MM.1S (cell line): ENCODE data around the gene ZNF672.
"Not testable (repeated sequence)": the region's sequence is repeated elsewhere in the genome, so short reads cannot be mapped to it uniquely, and the experiment has no call there.

Experiments used
- EZH2 ChIP-seq: fragments of 300-600 bp; sonication (generic); optimal IDR thresholded peaks from 2 replicates; pipeline ENCODE3; 2017; ENCODE audit warnings: low read depth, mild to moderate bottlenecking, antibody characterized with exemption, low read length, mixed read lengths
- TF ChIP-seq, protein P1 (sequence below): fragments of 300-600 bp; sonication (generic); IDR thresholded peaks from 2 replicates; pipeline ENCODE4 v1.5.1; 2016; ENCODE audit warnings: antibody characterized with exemption, low read length, mixed read lengths

GRCh38 chr1:248794663-248795062 lies 43.4 kb upstream of the ZNF672 start:
- TF ChIP-seq, protein P1, sequence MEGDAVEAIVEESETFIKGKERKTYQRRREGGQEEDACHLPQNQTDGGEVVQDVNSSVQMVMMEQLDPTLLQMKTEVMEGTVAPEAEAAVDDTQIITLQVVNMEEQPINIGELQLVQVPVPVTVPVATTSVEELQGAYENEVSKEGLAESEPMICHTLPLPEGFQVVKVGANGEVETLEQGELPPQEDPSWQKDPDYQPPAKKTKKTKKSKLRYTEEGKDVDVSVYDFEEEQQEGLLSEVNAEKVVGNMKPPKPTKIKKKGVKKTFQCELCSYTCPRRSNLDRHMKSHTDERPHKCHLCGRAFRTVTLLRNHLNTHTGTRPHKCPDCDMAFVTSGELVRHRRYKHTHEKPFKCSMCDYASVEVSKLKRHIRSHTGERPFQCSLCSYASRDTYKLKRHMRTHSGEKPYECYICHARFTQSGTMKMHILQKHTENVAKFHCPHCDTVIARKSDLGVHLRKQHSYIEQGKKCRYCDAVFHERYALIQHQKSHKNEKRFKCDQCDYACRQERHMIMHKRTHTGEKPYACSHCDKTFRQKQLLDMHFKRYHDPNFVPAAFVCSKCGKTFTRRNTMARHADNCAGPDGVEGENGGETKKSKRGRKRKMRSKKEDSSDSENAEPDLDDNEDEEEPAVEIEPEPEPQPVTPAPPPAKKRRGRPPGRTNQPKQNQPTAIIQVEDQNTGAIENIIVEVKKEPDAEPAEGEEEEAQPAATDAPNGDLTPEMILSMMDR, result not testable (repeated sequence)
- TF ChIP-seq EZH2, result not testable (repeated sequence)
